Ovary (tissue), 3 donors: ENCODE results near the gene RNF11.
"Not testable (repeated sequence)": the region's sequence is repeated elsewhere in the genome, so short reads cannot be mapped to it uniquely, and the experiment has no call there.

Source experiments
- EP300 ChIP-seq: sonication (generic); formaldehyde crosslinking; IDR thresholded peaks from one replicate; pipeline ENCODE4 v1.6.1; 2017; ENCODE audit warnings: antibody characterized with exemption
- POLR2A ChIP-seq: fragments of 450-650 bp; IDR thresholded peaks from one replicate; pipeline ENCODE4 v1.6.1; 2017; ENCODE audit warnings: antibody characterized with exemption, mild to moderate bottlenecking, moderate library complexity
- TF ChIP-seq, protein P1 (sequence below), 3 donors: fragments of 450-650 bp in 2 of 3; fragments of 200-600 bp in 1 of 3; IDR thresholded peaks; one replicate each; pipeline versions ENCODE4 v1.5.1 to v1.8.0; 2016 to 2022; ENCODE audit warnings: antibody characterized with exemption in 3 of 3, mild to moderate bottlenecking in 1 of 3
- donor health status: DM: no; HTN: no; CAD: no.

DNA sequence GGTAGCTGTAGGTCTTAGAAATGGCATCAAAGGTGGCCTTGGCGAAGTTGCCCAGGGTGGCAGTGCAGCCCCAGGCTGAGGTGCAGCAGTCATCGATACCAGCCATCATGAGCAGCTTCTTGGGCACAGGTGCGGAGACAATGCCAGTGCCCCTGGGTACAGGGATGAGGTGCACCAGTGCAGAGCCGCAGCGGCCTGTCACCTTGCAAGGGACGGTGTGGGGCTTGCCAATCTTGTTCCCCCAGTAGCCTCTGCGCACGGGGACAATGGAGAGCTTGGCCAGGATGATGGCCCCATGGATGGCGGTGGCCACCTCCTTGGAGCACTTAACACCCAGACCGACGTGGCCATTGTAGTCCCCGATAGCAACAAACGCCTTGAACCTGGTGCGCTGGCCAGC lies 14.7 kb downstream of the RNF11 start:
- TF ChIP-seq POLR2A, EP300: not testable (repeated sequence)
- TF ChIP-seq, protein P1, sequence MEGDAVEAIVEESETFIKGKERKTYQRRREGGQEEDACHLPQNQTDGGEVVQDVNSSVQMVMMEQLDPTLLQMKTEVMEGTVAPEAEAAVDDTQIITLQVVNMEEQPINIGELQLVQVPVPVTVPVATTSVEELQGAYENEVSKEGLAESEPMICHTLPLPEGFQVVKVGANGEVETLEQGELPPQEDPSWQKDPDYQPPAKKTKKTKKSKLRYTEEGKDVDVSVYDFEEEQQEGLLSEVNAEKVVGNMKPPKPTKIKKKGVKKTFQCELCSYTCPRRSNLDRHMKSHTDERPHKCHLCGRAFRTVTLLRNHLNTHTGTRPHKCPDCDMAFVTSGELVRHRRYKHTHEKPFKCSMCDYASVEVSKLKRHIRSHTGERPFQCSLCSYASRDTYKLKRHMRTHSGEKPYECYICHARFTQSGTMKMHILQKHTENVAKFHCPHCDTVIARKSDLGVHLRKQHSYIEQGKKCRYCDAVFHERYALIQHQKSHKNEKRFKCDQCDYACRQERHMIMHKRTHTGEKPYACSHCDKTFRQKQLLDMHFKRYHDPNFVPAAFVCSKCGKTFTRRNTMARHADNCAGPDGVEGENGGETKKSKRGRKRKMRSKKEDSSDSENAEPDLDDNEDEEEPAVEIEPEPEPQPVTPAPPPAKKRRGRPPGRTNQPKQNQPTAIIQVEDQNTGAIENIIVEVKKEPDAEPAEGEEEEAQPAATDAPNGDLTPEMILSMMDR (IDR thresholded peaks at IDR 0.05) = not testable (repeated sequence)
